A673 (cell line): ENCODE data around the gene PHKA2.

Experiments used
- CTCF ChIP-seq: fragments of 300-800, 200-600 bp; sonication (generic); conservative IDR thresholded peaks from 2 replicates; pipeline ENCODE4 v1.5.1; 2017; ENCODE audit warnings: low read depth, mild to moderate bottlenecking, antibody characterized with exemption, low read length, moderate library complexity, mixed read lengths
- EZH2 ChIP-seq: fragments of 200-600 bp; sonication (generic); IDR thresholded peaks from 2 replicates; pipeline ENCODE4 v1.6.1; 2017; ENCODE audit warnings: borderline replicate concordance, low read depth, mild to moderate bottlenecking, mixed read lengths, antibody characterized with exemption, low read length; ENCODE audit not compliant: poor library complexity, severe bottlenecking

- TF ChIP-seq CTCF (no peak), EZH2 (no peak)
Measured at GRCh38 chrX:18992829-18993228, 8.9 kb upstream of the PHKA2 start.
